ENCODE data around the gene SRSF3.
"Not testable (repeated sequence)": the region's sequence is repeated elsewhere in the genome, so short reads cannot be mapped to it uniquely, and the experiment has no call there.

SRSF3 gene

GRCh38 chr6:36604090-36605060 lies 10.2 kb downstream of the SRSF3 start:
- DNase-seq (ENCODE audit: low read depth in 2 of 3, low spot score in 2 of 3): no peak

GRCh38 chr6:36605143-36605542 lies 11.0 kb downstream of the SRSF3 start:
- no peak for DNase-seq (ENCODE audit: low read depth in 2 of 3, low spot score in 2 of 3)

- no peak for DNase-seq (ENCODE audit: low read depth in 2 of 3, low spot score in 2 of 3)
Measured at GRCh38 chr6:36605560-36606391, 11.6 kb downstream of the SRSF3 start.

- not testable (repeated sequence) for DNase-seq (ENCODE audit: low read depth in 2 of 3, low spot score in 2 of 3)
Measured at GRCh38 chr6:36607305-36607682, 13.1 kb downstream of the SRSF3 start.

GRCh38 chr6:36607683-36608386 lies 13.7 kb downstream of the SRSF3 start:
- no peak for DNase-seq (ENCODE audit: low read depth in 2 of 3, low spot score in 2 of 3)

GRCh38 chr6:36608788-36609563 lies 14.8 kb downstream of the SRSF3 start:
- no peak for DNase-seq (ENCODE audit: low read depth in 2 of 3, low spot score in 2 of 3)

GRCh38 chr6:36609582-36609981 lies 15.4 kb downstream of the SRSF3 start:
- no peak for DNase-seq (ENCODE audit: low read depth in 2 of 3, low spot score in 2 of 3)

GRCh38 chr6:36610041-36610955 lies 16.1 kb downstream of the SRSF3 start:
- DNase-seq (ENCODE audit: low read depth in 2 of 3, low spot score in 2 of 3): no peak

GRCh38 chr6:36610956-36611336 lies 16.8 kb downstream of the SRSF3 start:
- no peak for DNase-seq (ENCODE audit: low read depth in 2 of 3, low spot score in 2 of 3)

GRCh38 chr6:36611679-36612078 lies 17.5 kb downstream of the SRSF3 start:
- DNase-seq (ENCODE audit: low read depth in 2 of 3, low spot score in 2 of 3): not testable (repeated sequence)

GRCh38 chr6:36612101-36612625 lies 18.0 kb downstream of the SRSF3 start:
- no peak for DNase-seq (ENCODE audit: low read depth in 2 of 3, low spot score in 2 of 3)

GRCh38 chr6:36613200-36613995 lies 19.2 kb downstream of the SRSF3 start:
- no peak for DNase-seq (ENCODE audit: low read depth in 2 of 3, low spot score in 2 of 3)

- no peak for DNase-seq (ENCODE audit: low read depth in 2 of 3, low spot score in 2 of 3)
Measured at GRCh38 chr6:36615018-36615761, 21.0 kb downstream of the SRSF3 start.

- DNase-seq (ENCODE audit: low read depth in 2 of 3, low spot score in 2 of 3): no peak
Measured at GRCh38 chr6:36616893-36617521, 22.8 kb downstream of the SRSF3 start.

- no peak for DNase-seq (ENCODE audit: low read depth in 2 of 3, low spot score in 2 of 3)
Measured at GRCh38 chr6:36618366-36619355, 24.5 kb downstream of the SRSF3 start.

GRCh38 chr6:36621371-36621855 lies 27.3 kb downstream of the SRSF3 start:
- DNase-seq (ENCODE audit: low read depth in 2 of 3, low spot score in 2 of 3): no peak

All from activated CD8-positive, alpha-beta memory T cell treated with anti-CD3 and anti-CD28 coated beads for 48 hours (primary cell).